Brain pericyte (primary cell): Measurements from ENCODE around the gene IGF2R.

ENCODE experiments used
- DNase-seq: peaks from one replicate; pipeline ENCODE4 v3.0.0-alpha.2; 2012; ENCODE audit warnings: low read depth, low spot score

IGF2R gene

DNA sequence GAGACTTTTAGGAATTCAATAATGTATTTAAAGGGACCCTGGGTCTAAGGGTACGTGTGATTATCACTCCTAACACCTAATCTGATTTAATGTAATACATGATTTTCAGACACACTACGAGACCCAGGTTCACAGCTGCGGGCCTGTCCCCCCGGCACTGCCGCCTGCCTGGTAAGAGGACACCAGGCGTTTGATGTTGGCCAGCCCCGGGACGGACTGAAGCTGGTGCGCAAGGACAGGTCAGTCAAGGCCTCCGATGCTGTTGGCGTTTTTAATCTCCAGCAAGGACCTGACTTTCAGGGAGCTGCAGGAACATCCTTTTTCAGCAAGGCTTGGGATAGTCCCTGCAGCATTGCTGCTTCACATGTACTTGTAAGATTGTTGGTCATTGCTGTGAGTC lies 58.2 kb downstream of the IGF2R start:
- DNase-seq, result no peak

DNA sequence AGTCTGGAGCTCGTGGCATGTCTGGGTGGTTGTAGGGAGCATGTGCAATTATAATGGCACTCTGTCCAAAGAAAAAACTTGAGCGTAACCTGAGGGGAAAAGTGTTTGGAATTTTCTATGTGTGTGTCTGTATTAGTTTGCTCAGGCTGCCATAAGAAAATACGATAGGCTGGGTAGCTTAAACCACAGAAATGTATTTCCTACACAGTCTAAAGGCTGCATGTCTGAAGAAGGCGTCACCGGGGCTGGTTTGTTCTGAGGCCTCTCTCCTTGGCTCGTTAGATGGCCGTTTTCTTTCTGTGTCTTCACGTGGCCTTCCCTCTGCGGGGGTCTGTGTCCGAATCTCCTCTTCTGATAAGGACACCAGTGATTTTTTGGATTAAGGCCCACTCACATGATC lies 59.0 kb downstream of the IGF2R start:
- DNase-seq, result no peak

DNA sequence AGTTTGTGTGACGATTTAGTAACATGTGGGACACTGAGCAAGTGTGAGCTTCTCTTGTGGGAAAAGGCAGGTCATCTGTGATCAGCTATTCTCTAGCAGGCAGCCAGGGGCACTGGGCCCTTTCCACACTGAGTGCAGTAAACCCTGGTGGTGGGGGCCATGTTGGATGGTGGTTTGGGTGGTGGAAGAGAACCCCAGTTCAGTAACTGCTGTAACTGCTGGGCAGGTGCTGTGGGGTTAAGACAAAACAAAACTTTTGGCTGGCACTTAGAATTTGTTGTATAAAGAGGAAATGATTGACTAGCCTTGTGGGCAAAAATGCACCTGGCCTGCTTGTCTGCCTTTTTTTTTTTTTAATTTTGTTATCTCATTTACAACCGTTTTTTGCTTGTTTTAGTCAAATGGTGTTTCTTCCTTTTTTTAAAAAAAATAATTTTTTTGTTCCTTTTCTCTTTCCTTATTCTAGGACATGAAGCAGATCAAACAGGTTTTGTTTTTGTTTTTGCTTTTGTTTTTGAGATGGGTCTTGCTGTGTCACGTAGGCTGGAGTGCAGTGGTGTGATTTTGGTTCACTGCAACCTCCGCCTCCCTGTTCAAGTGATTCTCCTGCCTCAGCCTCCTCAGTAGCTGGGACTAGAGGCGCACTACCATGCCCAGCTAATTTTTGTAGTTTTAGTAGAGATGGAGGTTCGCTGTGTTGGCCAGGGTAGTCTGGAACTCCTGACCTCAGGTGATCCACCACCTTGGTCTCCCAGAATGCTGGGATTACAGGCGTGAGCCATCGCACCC lies 59.8 kb downstream of the IGF2R start:
- no peak for DNase-seq

DNA sequence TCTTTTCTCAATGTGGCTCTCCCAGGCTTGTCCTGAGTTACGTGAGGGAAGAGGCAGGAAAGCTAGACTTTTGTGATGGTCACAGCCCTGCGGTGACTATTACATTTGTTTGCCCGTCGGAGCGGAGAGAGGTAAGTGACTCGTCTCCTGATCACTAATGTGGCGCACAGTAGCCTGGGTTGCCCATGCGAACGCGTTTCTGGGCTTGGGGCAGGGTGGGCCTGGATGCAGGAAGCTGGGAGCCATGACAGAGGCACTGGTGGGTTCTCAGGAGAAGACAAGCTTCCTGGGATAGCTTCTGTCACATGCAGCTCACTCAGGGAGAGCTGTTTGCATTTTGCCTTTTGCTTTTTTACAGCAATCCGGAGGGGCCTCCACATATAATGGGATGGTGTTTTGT lies 60.6 kb downstream of the IGF2R start:
- no peak for DNase-seq

DNA sequence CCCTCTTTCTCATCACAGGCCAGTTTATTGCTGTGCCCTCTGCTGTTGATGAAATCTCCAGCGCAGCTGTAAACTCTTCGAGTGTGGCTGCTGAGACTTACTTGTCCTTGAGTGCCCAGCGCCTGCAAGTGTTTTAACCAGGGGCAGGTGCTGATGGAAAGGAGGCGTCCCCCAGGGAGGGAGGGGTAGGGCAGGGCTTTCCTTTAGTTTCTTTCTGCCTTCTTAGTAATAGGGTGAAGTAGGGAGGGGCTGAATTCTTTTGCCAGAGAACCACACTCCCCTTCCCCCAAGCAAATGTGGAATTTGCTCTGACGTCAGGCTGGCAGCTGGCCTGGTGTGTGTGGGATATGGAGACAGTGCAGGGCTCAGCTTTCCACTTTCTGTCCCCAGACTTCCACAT lies 61.2 kb downstream of the IGF2R start:
- peak; percentile 85 for DNase-seq

DNA sequence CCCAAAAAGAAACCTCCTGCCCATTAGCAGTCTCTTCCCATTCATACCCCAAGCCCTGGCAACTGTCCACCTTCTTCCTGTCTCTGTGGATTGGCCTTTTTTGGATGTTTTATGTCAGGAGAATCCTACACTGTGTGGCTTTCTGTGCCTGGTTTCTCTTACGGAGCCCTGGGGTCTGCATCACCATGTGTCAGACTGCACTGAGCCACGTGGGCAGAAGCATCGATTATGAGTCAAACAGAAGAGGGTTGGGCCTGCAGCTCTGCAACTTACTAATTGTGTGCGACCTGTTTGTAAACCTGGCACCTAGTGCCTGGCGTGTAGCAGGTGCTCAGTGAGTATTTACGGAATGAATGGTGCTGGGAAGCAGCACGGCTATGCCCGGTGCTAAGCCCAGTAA lies 62.6 kb downstream of the IGF2R start:
- no peak for DNase-seq

DNA sequence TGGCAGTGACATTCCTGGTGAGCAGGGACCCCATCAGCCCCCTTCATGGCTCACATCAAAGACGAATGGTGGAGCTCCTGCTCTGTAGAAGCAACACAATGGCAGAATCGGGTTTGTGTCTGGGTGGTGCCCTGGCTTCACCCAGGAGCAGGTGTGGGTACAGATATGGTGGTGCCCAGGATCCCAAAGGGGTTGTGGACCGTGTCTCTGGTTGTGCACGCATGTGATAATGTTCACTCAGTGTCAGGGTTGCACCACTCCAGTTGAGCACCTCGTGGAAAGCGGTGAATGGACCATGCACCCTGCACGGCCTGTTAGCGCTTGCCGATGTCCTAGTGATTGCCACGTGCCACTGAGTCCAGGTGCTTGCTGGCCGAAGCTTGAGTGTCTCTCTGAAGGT lies 63.0 kb downstream of the IGF2R start:
- DNase-seq, result no peak

DNA sequence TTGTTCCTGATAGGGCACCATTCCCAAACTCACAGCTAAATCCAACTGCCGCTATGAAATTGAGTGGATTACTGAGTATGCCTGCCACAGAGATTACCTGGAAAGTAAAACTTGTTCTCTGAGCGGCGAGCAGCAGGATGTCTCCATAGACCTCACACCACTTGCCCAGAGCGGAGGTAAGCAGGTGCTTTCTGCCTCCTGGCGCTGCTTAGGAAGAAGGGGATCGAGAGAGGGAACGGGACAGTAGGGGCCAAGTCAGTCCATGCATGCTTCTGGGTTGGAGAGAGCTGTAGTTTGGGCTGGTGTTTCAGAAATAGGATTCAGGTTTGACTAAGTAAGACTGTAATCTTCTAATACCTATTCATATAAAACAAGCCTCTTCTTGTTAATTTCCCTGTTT lies 63.7 kb downstream of the IGF2R start:
- no peak for DNase-seq

DNA sequence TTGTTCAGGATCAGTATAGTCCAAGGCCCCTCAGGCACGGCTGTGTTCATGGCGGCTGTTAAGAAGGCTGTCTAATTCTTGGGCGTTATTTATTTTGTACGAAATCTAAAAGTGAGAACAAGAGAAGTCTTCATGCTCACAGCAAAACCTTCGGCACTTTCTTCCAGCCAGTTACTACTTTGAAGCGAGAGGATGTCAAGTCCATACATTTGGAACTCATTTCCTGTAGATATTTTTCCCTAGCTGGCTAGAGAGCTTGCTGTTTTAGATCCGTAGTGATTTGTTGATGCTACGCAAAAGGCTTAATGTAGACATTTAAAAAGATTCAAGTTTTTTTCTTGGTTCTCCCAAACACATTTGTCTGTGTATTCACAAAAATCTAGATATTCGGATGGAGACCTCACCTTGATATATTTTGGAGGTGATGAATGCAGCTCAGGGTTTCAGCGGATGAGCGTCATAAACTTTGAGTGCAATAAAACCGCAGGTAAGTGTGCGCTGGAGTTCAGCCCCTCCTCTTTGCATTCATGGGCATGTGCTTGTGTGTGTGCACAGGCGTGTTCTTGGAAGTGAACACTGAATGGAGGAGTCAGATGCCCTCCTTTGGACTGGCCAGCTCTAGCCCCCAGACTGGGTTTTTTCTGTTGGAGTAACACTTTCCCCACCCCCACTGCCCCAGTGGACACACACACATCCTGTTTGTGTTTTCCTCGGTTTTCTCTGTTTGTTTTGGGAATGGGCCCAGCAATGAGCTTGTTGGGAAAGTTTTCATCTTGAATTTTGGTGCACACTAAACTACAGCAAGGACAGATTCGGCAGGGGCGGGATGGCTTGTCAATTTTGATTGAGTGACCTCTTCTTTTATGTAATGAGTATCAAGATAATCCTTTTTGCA lies 65.4 kb downstream of the IGF2R start:
- no peak for DNase-seq

DNA sequence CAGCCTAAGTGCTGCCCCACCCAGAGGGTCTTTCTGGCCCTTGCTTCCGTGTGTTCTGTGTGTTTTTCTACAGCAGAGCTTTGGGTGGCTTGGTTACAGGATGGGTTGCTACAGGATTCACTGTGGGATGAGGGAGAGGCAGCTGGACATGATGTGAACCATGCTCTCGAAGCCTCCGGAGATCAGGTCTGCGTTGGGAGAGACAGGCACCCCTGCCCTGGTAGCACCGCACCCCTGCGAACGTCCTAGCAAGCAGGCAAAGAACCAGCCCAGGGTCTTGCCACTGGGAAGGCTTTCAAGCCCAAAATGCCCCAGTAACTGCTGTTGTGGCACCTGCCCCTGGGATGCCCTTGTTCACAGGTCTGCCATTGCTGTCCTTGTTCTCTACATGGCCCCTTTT lies 66.4 kb downstream of the IGF2R start:
- DNase-seq, result no peak

DNA sequence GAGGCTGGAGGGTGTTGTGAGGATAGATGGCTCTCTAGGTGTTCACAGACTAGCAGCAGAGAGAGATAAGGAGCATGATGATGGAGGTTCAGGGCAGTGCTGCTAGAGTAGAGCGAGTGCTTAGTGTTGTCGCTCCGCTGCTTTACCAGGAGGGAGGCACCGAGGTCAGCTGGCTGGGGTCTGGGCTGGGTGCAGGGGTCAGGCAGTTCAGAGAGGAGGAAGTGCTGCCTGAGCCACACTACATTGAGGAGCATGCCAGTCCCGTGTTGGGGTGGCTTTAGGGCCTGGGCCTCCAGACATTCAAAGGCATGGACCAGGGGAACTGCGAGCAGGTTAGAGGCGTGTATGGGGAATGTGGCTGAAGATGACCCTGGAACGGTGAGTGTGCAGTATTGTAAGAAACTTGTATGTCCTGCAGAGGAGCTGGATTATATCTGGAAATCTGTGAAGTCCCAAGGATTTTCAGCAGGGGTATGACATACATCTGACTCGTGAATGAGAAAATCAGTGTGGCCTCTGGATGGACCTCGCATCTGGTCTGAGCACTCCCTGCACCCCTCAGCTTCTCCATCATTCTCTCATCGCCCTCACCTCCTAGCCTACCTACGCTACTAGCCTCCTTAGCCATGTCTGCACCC lies 66.9 kb downstream of the IGF2R start:
- DNase-seq, result no peak

DNA sequence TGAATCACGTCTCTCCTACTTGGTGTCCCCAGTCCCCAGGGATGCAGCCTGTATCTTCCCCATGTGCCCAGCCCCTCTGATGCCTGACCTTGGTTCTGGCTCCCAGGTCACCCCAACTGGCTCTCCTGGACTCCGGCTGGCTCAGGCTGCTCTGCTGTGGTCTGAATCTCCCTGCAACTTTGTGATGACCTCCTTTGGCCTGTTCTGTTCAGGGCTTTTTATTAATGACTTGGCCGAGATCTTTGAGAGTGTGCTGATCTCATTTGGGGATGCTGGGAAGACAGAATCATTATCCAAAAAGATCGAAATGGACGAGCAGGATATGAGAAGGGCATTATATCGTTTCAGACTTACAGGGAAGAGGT lies 67.4 kb downstream of the IGF2R start:
- DNase-seq, result no peak

DNA sequence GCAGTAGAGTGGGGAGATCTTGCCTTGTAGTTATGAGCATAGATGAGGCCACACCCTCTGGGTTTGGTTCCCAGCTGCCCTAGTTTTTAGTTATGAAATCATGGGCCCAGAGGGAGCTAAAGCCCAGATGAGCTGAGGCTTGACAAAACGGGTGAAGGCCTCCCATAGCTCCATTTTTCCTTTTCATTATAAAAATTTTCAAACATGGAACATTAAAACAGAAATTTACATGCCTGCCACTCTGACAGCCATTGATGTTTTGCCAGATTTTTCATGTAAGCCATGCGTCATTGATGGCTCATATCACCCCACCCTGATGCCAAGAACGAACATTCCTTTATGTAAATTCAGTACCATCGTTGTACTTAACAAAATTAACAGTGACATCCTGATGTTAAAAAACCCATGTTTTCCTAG lies 67.9 kb downstream of the IGF2R start:
- no peak for DNase-seq

DNA sequence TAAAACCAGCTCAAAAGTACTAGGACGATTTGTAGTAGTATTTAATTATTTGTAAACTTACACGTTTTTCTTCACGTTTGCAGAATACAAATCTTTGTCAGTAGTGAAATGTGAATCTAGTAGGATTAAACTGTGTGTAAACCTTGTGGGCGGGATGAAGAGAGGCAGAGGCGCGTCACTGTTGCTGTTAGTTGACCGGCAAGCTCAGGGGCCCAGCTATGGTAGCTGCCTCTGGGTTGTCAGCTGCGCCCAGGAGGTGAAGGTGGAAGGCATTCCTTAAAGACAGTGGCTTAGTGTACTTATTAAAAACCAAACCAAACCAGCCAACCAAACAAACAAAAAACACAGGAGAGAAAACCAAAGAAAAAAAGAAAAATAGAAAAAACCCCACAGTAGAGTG lies 69.6 kb downstream of the IGF2R start:
- no peak for DNase-seq

DNA sequence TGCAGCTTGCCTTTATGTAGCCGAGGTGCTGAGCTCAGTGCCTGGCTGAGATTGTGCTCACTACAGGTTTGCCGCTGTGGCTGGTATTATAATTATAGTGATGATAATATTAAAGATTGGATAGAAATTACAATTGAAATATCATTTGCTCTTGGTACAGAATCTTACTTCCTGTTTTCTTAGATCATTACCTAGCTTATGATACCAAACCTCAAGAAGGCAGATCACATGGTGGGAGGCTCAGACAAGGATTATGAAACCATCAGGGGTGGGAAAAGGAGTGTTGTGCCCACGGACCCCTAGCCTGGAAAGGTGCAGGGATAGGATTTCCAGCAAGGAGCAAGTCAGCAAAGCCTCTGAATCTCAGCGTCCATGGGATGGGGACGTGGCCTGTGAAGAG lies 70.6 kb downstream of the IGF2R start:
- DNase-seq, result no peak

DNA sequence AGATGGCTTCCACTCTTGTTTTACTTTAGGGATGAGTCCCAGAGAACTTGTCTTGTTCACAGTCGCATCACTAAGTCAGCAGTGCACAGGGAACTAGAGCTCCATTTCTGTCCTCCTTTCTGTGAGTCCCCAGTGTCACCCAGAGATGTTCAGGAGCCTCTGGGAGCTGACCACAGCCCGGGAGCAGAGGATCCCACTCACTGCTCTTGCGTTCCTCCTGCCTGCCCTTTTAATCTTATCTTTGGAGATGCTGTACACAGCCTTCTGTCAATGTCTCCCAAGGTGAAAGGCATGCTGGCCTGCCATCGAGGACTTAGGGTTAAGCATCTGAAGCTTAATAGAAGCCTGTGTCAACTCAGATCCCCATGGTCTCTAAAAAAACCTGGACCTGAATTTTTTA lies 71.2 kb downstream of the IGF2R start:
- DNase-seq, result no peak

DNA sequence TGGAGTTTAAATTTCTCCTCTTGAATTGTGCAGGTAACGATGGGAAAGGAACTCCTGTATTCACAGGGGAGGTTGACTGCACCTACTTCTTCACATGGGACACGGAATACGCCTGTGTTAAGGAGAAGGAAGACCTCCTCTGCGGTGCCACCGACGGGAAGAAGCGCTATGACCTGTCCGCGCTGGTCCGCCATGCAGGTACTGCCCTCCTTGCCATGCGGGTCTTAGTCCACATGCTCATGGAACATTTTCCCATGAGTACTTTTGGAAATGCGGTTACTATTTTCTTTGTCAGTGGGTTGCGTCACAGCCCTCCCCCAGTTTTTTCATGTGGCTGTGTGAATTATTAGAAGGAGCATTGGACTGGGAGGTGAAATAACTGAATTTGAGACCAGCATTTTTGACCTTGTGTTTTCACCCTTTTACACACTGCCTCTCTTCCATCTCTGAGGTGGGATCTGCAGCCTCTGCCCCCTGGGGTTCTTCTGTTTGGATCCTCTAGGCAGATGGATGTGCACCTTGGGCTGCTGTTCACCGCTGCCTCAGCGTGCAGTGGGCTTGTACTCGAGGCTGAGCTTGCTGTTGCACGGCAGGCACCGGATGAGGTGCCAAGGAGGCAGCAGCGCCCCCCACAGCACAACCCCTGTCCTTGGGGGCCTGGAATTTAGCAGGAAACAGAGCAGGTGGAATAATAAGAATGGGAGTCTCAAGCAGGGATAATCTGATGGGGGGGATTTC lies 71.8 kb downstream of the IGF2R start:
- no peak for DNase-seq

DNA sequence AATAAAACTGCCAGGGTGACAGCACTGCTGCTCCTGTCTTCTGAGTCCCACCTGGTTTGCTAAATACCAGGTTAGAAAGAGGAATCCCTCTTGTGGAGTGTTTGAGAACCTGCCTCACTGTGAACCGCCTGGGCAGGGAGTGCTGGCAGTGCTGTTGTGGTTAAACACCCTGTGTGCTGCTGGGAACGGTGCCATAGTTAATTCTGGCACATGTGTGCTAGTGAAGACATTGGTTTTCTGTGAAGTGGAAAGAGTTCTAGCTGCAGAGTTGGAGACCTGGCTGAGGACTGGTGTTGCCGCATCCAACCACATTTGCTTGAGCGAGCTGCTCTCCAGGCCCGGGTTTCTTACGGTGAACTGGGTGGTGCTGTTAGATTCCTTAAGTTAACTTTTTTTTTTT lies 72.7 kb downstream of the IGF2R start:
- peak; percentile 70 for DNase-seq

DNA sequence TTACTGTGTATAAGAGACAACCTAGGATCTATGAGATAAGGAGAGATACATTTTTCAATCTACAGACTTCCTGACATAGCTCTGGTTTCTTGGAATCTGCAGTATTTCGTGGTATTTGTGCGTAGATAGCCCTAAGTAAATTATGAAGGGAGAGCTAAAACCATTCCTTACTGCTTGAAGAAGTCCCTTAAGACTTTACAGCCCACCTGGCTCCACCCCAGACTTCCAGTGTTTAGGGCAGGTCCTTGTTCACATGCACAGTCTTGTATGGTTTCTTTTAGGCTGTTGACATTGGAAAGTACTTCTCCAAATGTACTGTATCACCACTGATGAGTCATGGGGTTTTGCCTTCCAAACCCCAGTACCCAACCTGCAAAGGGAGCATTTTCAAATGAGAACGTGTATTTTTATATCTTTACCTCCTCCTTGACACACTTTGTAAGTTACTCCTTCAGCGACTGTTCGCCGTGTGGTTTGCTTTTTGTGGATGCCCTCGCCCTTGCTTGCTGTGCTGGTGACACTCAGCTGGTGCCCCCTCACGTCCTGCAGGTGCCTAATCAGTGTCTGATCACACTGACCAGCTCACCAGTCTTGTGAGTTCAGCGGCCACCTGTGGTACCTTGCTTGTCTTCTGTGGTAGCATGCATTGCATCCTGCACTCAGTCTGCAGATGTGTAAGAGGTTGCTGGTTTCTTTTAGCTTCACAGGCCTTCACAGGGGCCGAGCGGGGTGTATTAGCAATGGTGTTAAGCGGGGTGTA lies 73.3 kb downstream of the IGF2R start:
- no peak for DNase-seq

DNA sequence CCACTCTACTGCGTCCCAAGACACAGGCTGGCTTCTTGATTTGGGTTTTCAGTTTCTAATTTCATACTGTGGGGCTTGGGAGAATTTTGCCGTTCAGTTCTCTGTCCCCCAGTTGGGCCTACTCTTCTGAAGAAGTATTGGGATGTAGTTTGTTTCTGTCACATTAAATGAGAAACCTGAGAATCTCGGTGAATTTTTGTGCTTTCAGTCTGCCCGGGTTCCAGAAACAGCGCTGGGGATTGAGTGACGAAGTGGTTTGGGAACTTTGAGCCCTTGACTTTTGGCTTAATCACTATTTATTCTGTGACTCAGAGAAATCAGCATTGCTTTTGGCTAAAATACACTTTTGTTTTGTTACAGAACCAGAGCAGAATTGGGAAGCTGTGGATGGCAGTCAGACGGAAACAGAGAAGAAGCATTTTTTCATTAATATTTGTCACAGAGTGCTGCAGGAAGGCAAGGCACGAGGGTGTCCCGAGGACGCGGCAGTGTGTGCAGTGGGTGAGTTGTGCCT lies 74.0 kb downstream of the IGF2R start:
- no peak for DNase-seq

DNA sequence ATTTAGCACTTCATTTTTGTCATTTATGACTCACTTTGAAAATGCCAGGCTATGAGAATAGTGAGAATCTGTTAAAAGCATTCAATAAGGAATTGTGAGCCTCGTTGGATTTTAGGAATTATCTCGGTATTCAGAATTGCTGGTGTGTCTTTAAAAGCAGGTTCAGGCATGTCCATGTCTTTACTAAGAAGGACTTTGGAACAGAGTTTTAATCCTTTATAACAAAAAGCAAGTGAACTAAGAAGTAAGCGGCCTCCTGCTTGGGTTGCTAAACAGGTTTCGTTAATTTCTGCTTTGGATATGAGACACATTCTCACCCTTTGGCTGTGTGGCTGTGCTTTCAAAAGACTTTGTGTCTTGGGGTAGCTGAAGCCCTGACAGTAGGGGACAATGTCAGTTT lies 74.9 kb downstream of the IGF2R start:
- no peak for DNase-seq
